ENCODE results near the gene WDR72.

DNA sequence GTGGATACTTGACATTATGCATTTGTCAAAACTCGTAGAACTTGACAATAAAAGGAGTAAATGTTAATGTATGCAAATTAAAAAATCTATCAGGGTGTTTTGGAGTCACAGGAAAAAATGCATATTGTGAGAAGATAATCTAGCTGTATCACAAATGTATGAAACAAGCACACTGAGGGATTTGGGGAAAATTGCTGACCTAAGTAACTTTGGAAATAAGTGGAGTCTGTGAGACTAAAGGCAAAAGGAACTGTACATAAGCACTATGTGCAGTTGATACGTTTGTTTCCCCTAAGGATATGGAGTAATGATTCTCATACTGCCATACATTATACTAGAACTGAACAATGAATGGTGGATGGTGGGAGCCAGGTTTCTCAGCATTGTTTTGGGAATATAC lies 43.2 kb upstream of the WDR72 start:
- TF ChIP-seq POLR2AphosphoS5 (IDR thresholded peaks at IDR 0.05; ENCODE audit: low read depth) (no peak), CTCF (IDR thresholded peaks at IDR 0.05; ENCODE audit: insufficient read depth, low read length) (no peak), GABPA (IDR thresholded peaks at IDR 0.05; ENCODE audit: low read depth) (no peak), REST (IDR thresholded peaks at IDR 0.05; ENCODE audit: insufficient replicate concordance, low read depth) (no peak), SPI1 (IDR thresholded peaks at IDR 0.05; ENCODE audit: borderline replicate concordance, low read depth) (no peak)
